ENCODE measurements around the gene SYT1. TPM values are rescaled to one million over a fixed set of nuclear protein-coding genes. Genes with fewer than 3 reads are reported as not detected.

The SYT1 gene
- total RNA-seq, 1 donor from 2014 or later, result 33.2 TPM

GRCh38 chr12:78853231-78853630, 11.3 kb upstream of the SYT1 start:
- FAIRE-seq (no peak), DNase-seq (ENCODE audit: low read depth) (no peak)
- Mint-ChIP-seq H3K36me3 (ENCODE audit: low read depth, unreplicated experiment) (no peaks in the 10 kb centered on the region), H3K27me3 (ENCODE audit: low read depth, unreplicated experiment) (no peaks in the 10 kb centered on the region), H3K4me3 (ENCODE audit: unreplicated experiment) (no peak overlapping the region), H3K9me3 (ENCODE audit: unreplicated experiment) (peaks cover 4% of the 10 kb centered on the region), H3K4me1 (ENCODE audit: low read depth, unreplicated experiment) (no peaks in the 10 kb centered on the region), H3K27ac (ENCODE audit: unreplicated experiment) (no peak overlapping the region)
- no peaks in the 10 kb centered on the region for H3K36me3 ChIP-seq (ENCODE audit: insufficient read depth, low read length)
- no peaks in the 10 kb centered on the region for H4K20me1 ChIP-seq (ENCODE audit: insufficient read depth, low read length)
- H3K79me2 ChIP-seq (ENCODE audit: insufficient read depth, low read length), result no peaks in the 10 kb centered on the region
- no peak overlapping the region for H3K27ac ChIP-seq (ENCODE audit: low read depth, low read length)
- H3K9me3 ChIP-seq (ENCODE audit: insufficient read depth, low read depth, low read length), result no peaks in the 10 kb centered on the region
- no peak overlapping the region for H3K9ac ChIP-seq (ENCODE audit: low read length)
- no peak overlapping the region for H2AFZ ChIP-seq (ENCODE audit: low read depth, low read length)
- H3K4me2 ChIP-seq (ENCODE audit: low read length), result no peak overlapping the region
- TF ChIP-seq, protein P1, sequence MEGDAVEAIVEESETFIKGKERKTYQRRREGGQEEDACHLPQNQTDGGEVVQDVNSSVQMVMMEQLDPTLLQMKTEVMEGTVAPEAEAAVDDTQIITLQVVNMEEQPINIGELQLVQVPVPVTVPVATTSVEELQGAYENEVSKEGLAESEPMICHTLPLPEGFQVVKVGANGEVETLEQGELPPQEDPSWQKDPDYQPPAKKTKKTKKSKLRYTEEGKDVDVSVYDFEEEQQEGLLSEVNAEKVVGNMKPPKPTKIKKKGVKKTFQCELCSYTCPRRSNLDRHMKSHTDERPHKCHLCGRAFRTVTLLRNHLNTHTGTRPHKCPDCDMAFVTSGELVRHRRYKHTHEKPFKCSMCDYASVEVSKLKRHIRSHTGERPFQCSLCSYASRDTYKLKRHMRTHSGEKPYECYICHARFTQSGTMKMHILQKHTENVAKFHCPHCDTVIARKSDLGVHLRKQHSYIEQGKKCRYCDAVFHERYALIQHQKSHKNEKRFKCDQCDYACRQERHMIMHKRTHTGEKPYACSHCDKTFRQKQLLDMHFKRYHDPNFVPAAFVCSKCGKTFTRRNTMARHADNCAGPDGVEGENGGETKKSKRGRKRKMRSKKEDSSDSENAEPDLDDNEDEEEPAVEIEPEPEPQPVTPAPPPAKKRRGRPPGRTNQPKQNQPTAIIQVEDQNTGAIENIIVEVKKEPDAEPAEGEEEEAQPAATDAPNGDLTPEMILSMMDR (IDR thresholded peaks at IDR 0.05; ENCODE audit: insufficient read depth, low read depth, low read length), result no peak
- no peak for TF ChIP-seq EZH2 (IDR thresholded peaks at IDR 0.05; ENCODE audit: insufficient read depth, low read length)
- H3K4me1 ChIP-seq (ENCODE audit: insufficient read depth, low read length), result no peaks in the 10 kb centered on the region
- no peak overlapping the region for H3K4me3 ChIP-seq (ENCODE audit: insufficient read depth, low read depth, low read length)
- no peaks in the 10 kb centered on the region for H3K27me3 ChIP-seq (ENCODE audit: insufficient read depth, low read length)

GRCh38 chr12:78863482-78864402, 832 bp upstream of the SYT1 start:
- no peaks in the 10 kb centered on the region for H4K20me1 ChIP-seq (ENCODE audit: insufficient read depth, low read length)
- H3K27me3 ChIP-seq (ENCODE audit: insufficient read depth, low read length), result no peaks in the 10 kb centered on the region
- no peaks in the 10 kb centered on the region for H3K4me1 ChIP-seq (ENCODE audit: insufficient read depth, low read length)
- peak overlapping the region; percentile 95 for H3K4me2 ChIP-seq (ENCODE audit: low read length)
- no peaks in the 10 kb centered on the region for H3K9me3 Mint-ChIP-seq (ENCODE audit: unreplicated experiment)
- H3K27me3 Mint-ChIP-seq (ENCODE audit: low read depth, unreplicated experiment), result no peaks in the 10 kb centered on the region
- FAIRE-seq, result no peak
- peak; percentile 65 for DNase-seq (ENCODE audit: low read depth)
- peak overlapping the region; percentile 85 for H3K9ac ChIP-seq (ENCODE audit: low read length)
- H3K4me3 Mint-ChIP-seq (ENCODE audit: unreplicated experiment), result peak overlapping the region; percentile 95
- H3K27ac Mint-ChIP-seq (ENCODE audit: unreplicated experiment), result peak overlapping the region; percentile 83
- no peaks in the 10 kb centered on the region for H3K36me3 ChIP-seq (ENCODE audit: insufficient read depth, low read length)
- peaks cover 28% of the 10 kb centered on the region for H3K79me2 ChIP-seq (ENCODE audit: insufficient read depth, low read length)
- peak overlapping the region; percentile 70 for H3K27ac ChIP-seq (ENCODE audit: low read depth, low read length)
- TF ChIP-seq EZH2 (IDR thresholded peaks at IDR 0.05; ENCODE audit: insufficient read depth, low read length), result no peak
- TF ChIP-seq, protein P1 (IDR thresholded peaks at IDR 0.05; ENCODE audit: insufficient read depth, low read depth, low read length), result no peak
- H3K36me3 Mint-ChIP-seq (ENCODE audit: low read depth, unreplicated experiment), result no peaks in the 10 kb centered on the region
- peak overlapping the region; percentile 95 for H2AFZ ChIP-seq (ENCODE audit: low read depth, low read length)
- no peaks in the 10 kb centered on the region for H3K9me3 ChIP-seq (ENCODE audit: insufficient read depth, low read depth, low read length)
- peak overlapping the region; percentile 85 for H3K4me3 ChIP-seq (ENCODE audit: insufficient read depth, low read depth, low read length)
- no peaks in the 10 kb centered on the region for H3K4me1 Mint-ChIP-seq (ENCODE audit: low read depth, unreplicated experiment)

Measured in astrocyte (in vitro differentiated cells and primary cell).